Lower lobe of right lung (tissue), 2 donors: ENCODE data around the gene HMGXB4. TPM values are rescaled to one million over a fixed set of nuclear protein-coding genes. Genes with fewer than 3 reads are reported as not detected.
A peak's percentile ranks its signal among the peaks of the same experiment; 100 is the strongest.

Experiments
- ATAC-seq, 2 donors: fragments of 200-7000 bp; cut with Tn5 transposase; one replicate each; pipeline ENCODE4 v1.9.1; 2020 to 2022; ENCODE audit warnings: mild to moderate bottlenecking in 2 of 2, moderate library complexity in 2 of 2
- DNase-seq: peaks from one replicate; pipeline ENCODE4 v3.0.0-alpha.2; 2020
- H3K27ac ChIP-seq: fragments of 200-600 bp; one replicate; pipeline ENCODE4 v1.8.0; 2022
- H3K27me3 ChIP-seq: fragments of 200-600 bp; one replicate; pipeline ENCODE4 v1.8.0; 2022; ENCODE audit warnings: low read depth
- H3K36me3 ChIP-seq: fragments of 200-600 bp; one replicate; pipeline ENCODE4 v1.8.0; 2022; ENCODE audit warnings: mild to moderate bottlenecking
- H3K4me1 ChIP-seq: fragments of 200-600 bp; one replicate; pipeline ENCODE4 v1.8.0; 2022
- H3K4me3 ChIP-seq: fragments of 200-600 bp; one replicate; pipeline ENCODE4 v1.8.0; 2022; ENCODE audit warnings: mild to moderate bottlenecking
- H3K9me3 ChIP-seq: fragments of 200-600 bp; one replicate; pipeline ENCODE4 v1.8.0; 2022
- intact Hi-C: fragments of 100-400 bp; cut with DNase I; formaldehyde crosslinking; loops from one replicate; pipeline ENCODE4 v1.11.0; 2022
- long read RNA-seq: library from polyadenylated mRNA; unstranded; transcript quantifications from one replicate; pipeline ENCODE4 v2.0.0, GENCODE V29; 2021
- total RNA-seq: library from RNA; stranded (reverse); fragmentation: NEBNext Ultra II Directional; extraction: Animal tissue kit (Norgen Biotek cat#: 25700); gene quantifications from one replicate; pipeline ENCODE4 v1.2.1, GENCODE V29; 2021
- TF ChIP-seq, protein P1 (sequence below): fragments of 200-600 bp; IDR thresholded peaks from one replicate; pipeline ENCODE4 v1.8.0; 2022; ENCODE audit warnings: antibody characterized with exemption, mild to moderate bottlenecking
- donor health status: DM: no; HTN: yes; CAD: no; lungs with severe emphysema.

The HMGXB4 gene
- 15.6 TPM for total RNA-seq
- long read RNA-seq, partial matches to known transcripts, result 7 of 14 reads
- long read RNA-seq, other reads (novel, unspliced or antisense), result 2 of 14 reads

DNA sequence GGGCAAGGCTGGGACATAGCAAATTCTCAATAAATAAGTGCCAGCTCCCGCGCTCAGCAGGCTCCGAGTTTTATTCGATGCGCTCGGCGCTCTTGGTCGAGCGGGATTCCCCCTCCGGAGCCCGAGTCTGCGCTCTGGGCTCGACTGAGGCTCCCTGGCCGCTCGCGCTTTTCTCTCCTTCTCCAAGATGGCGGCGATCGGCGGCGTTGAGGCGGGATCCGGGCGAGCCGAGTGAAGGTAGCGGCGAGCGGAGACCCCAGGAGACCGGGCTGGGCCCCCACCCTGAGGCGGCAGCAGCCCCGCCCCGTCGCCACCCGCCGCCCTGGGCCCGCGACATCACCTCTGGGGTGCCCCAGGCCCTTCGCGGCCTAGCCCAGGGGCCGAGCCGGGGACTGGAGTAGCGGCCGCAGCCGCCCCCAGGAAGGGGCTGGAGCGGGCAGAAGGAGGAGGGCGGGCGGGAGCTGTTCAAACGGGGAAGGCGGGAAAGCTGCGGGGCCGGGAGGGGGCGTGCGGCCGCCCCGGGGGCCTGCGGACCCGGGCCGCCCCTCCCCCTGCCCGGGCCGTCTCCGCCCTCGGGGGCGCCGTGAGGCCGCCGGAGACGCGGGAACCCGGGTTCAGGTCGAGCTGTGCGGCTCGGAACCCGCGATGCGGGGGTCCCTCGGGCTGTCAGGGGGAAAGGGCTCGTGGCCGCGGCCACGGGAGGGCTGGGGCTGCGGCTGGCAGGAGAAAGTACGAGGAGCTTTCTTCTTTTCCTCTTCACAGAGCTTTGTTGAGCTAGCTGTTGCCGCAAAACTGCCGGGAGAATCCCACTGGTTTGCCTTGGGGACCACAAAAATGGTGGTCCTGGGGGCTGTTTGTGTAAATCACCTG is at the start of gene HMGXB4:
TSS of gene HMGXB4 (plus strand) at position 173 of the 870 bp plus-strand sequence. CDS start 4,898 bp downstream, outside the sequence.
- peaks cover 5% of the 10 kb centered on the region for H3K36me3 ChIP-seq
- peak; percentile 98 to 99 for ATAC-seq
- no peaks in the 10 kb centered on the region for H3K9me3 ChIP-seq
- DNase-seq, result peak; percentile 93
- TF ChIP-seq, protein P1, sequence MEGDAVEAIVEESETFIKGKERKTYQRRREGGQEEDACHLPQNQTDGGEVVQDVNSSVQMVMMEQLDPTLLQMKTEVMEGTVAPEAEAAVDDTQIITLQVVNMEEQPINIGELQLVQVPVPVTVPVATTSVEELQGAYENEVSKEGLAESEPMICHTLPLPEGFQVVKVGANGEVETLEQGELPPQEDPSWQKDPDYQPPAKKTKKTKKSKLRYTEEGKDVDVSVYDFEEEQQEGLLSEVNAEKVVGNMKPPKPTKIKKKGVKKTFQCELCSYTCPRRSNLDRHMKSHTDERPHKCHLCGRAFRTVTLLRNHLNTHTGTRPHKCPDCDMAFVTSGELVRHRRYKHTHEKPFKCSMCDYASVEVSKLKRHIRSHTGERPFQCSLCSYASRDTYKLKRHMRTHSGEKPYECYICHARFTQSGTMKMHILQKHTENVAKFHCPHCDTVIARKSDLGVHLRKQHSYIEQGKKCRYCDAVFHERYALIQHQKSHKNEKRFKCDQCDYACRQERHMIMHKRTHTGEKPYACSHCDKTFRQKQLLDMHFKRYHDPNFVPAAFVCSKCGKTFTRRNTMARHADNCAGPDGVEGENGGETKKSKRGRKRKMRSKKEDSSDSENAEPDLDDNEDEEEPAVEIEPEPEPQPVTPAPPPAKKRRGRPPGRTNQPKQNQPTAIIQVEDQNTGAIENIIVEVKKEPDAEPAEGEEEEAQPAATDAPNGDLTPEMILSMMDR, result no peak
- peak within 1 kb of the TSS; percentile 79 for H3K4me3 ChIP-seq
- peaks cover 9% of the 10 kb centered on the region for H3K4me1 ChIP-seq
- intact Hi-C loops, result no loop called here
- H3K27ac ChIP-seq, result peak within 1 kb of the TSS; percentile 95
- H3K27me3 ChIP-seq, result no peaks in the 10 kb centered on the region

DNA sequence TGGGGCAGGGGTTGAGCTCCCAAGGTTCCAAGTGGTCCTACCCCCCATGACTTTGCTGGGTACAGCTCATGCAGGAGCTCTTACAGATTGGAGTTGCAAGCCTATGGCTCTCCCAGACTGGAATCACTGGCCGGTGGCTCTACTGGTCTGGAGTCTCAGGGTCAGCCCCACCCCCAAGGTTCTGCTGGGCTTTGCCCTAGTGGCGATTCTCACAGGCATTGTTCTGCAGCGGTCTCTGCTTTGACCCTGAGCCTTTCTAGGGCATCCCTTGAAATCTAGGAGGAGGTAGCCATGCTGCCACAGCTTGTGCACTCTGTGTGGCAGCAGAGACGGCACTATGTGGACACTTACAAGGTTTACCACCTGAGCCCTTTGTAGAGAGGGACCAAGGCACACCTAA is 49.3 kb upstream of the HMGXB4 start:
- no peak for ATAC-seq
- no peaks in the 10 kb centered on the region for H3K36me3 ChIP-seq
- TF ChIP-seq, protein P1, result no peak

DNA sequence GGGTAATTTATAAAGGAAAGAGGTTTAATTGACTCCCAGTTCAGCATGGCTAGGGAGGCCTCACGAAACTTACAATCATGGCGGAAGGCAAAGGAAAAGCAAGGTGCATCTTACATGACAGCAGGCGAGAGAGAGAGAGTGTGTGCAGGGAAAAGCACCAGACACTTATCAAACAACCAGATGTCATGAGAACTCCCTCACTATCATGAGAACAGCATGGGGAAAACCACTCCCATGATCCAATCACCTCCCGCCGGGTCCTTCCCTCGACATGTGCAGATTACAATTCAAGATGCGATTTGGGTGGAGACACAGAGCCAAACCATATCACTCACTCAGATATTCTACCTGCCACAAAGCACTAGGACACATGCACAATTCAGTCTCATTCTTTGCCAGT is 48.1 kb upstream of the HMGXB4 start:
- Histone ChIP-seq H3K4me1 (no peaks in the 10 kb centered on the region), H3K9me3 (no peaks in the 10 kb centered on the region), H3K36me3 (no peaks in the 10 kb centered on the region), H3K4me3 (no peak overlapping the region), H3K27me3 (no peaks in the 10 kb centered on the region), H3K27ac (no peak overlapping the region)
- DNase-seq (no peak), ATAC-seq (no peak)
- TF ChIP-seq, protein P1, result no peak
- intact Hi-C loops, result no loop called here

More for the DNA sequence above, 49.3 kb upstream of the HMGXB4 start:
- no peaks in the 10 kb centered on the region for H3K27me3 ChIP-seq
- no peak overlapping the region for H3K4me3 ChIP-seq
- H3K27ac ChIP-seq, result no peak overlapping the region
- no peak for DNase-seq
- intact Hi-C loops, result no loop called here
- H3K4me1 ChIP-seq, result no peaks in the 10 kb centered on the region
- H3K9me3 ChIP-seq, result no peaks in the 10 kb centered on the region

DNA sequence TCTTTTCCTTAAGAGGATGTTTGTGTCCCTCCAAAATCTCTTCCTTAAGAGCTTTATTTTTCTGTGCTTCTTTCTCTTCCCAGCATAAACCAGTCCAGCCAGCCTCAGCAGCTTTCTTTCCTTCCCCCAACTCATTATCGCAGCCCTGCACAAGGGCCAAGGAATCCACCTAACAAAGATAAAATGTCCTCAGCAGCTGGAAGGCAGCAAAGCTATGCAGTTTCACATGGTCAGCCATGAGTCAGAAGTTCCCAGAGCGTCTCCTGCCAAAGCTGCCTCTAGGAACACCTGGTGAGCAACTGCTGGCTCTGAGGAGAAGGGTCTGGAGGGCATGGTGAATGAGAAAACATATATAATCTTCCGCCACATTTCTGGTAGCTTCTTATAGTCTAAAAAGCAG is 45.3 kb upstream of the HMGXB4 start:
- ATAC-seq (peak in 1 of 2 donors; percentile 21), DNase-seq (no peak)
- Histone ChIP-seq H3K9me3 (no peaks in the 10 kb centered on the region), H3K4me1 (no peaks in the 10 kb centered on the region), H3K27ac (no peak overlapping the region), H3K27me3 (no peaks in the 10 kb centered on the region), H3K36me3 (no peaks in the 10 kb centered on the region), H3K4me3 (no peak overlapping the region)
- TF ChIP-seq, protein P1, result no peak
- intact Hi-C loops, result no loop called here

DNA sequence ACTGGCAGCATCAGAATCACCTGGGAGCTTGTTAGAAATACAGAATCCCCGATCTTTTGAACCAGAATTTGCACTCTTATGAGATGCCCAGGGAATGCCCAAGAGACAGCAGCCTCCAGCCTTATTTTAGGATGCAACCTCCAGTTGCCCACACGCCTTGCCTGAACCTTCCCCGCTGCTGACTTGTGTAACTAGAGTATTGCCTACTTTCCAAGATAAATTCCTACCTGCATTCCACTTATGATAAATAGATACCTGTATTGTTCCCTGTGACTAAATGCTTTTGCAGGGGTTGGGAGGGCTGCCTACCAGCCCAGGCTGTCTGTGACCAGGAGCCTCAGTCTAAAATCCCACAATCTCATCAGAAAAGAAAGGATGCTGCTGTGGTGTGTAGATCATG is 44.3 kb upstream of the HMGXB4 start:
- ATAC-seq, result no peak
- intact Hi-C loops, result no loop called here
- no peaks in the 10 kb centered on the region for H3K4me1 ChIP-seq
- no peak for DNase-seq
- no peak overlapping the region for H3K27ac ChIP-seq
- H3K27me3 ChIP-seq, result no peaks in the 10 kb centered on the region
- no peaks in the 10 kb centered on the region for H3K36me3 ChIP-seq
- peaks cover 3% of the 10 kb centered on the region for H3K9me3 ChIP-seq
- TF ChIP-seq, protein P1, result no peak
- no peak overlapping the region for H3K4me3 ChIP-seq
